NCI-H187 (cell line): ENCODE results near the gene DNAH7.
"Not testable (repeated sequence)": the region's sequence is repeated elsewhere in the genome, so short reads cannot be mapped to it uniquely, and the experiment has no call there.

Experiments
- DNase-seq, 2 experiments: peaks; one replicate each; lab custom pipeline; 2025; lab: John Stamatoyannopoulos, UW

DNAH7 gene

DNA sequence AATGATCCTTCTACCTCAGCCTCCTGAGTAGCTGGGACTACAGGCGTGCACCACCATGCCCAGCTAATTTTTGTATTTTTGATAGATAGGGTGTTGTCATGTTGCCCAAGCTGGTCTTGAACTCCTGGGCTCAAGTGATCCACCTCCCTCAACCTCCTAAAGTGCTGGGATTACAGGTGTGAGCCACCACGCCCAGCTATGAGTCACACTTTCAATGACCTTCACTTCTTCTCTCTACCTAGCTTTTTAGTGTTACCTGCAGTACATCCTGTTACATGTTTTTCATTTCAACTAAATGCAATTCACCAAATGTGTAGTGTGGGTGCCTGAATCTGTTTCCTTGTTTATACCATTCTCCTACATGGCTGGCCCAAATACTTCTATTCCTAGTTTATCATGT lies 347.6 kb downstream of the DNAH7 start:
- DNase-seq = no peak

GRCh38 chr2:195716466-195716865 lies 352.2 kb downstream of the DNAH7 start:
- no peak for DNase-seq

- DNase-seq = no peak
Observed at GRCh38 chr2:195711478-195711877, 357.2 kb downstream of the DNAH7 start.

- DNase-seq = no peak
Observed at GRCh38 chr2:195709901-195710806, 358.5 kb downstream of the DNAH7 start.

- DNase-seq = no peak
Observed at GRCh38 chr2:195706161-195706900, 362.3 kb downstream of the DNAH7 start.

GRCh38 chr2:195700480-195700879 lies 368.2 kb downstream of the DNAH7 start:
- no peak for DNase-seq

GRCh38 chr2:195697681-195698220 lies 370.9 kb downstream of the DNAH7 start:
- no peak for DNase-seq

DNA sequence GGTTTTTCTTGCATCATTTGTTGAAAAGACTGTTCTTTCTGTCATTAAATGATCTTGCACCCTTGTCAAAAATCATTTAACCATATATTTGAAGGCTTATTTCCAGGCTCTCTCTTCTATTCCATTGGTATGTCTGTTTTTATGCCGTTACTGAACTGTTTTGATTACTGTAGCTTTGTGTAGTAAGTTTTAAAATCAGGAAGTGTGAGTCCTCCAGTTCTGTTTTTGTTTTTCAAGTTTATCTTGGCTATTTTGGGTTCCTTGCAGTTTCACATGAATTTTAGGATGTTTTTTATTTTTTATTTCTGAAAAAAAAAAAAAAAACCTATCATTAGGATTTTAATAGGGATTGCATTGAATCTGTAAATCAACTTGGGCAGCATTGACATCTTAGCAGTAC lies 372.6 kb downstream of the DNAH7 start:
- DNase-seq = no peak

DNA sequence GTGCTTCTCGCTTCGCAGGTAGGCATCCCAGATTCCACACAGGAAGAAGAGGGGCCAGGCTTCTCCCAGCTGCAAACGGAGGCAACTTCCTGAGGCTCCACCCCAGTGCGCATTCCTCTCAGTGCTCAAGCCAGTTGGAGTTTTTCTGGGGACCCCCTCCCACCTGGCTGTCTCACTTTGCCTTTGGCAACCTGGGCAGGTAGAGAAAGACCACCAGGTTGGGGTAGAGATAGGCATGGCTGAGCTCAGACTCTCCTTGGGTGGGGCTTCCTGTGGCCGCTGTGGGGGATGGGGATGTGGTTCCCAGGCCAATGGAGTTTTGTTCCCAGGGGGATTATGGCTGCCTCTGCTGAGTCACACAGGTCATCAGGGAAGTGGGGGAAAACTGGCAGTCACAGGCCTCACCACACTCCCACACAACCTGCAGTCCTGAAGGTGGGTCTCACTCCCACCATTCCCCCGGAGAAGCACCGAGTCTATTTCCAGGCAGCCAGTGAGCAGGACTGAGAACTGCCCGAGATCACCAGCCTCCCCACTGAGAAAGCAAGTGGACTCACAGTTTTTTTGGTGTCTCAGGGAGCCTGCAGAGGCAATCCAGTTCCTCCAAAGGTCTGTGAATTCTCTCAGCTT lies 373.5 kb downstream of the DNAH7 start:
- DNase-seq = no peak

DNA sequence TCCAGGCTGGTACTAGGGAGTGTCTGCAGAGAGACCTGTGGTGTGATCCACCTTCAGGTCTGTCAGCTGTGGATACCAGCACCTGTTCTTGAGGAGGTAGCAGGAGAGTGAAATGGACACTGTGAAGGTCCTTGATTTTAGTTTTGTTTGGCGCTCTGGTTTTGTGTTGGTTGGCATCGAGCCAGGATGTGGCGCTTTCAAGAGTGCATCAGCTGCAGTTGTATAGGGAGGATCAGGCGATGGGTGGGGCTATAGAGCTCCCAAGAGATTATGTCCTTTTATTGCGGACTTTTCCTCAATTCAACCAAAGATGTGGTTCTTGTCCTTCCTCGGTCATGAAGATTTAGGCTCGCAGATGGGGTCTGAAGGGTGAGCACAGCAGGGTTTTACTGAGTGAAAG lies 374.1 kb downstream of the DNAH7 start:
- DNase-seq = peak in 1 of 2 experiments; percentile 6

- not testable (repeated sequence) for DNase-seq
Observed at GRCh38 chr2:195692531-195692930, 376.1 kb downstream of the DNAH7 start.
